Activated CD8-positive, alpha-beta memory T cell treated with anti-CD3 and anti-CD28 coated beads for 48 hours (primary cell): ENCODE measurements around the gene BTRC.

ENCODE experiments used
- DNase-seq, 3 experiments: peaks; one replicate each; pipeline ENCODE4 v3.0.0-alpha.2; 2020; ENCODE audit warnings: low read depth in 2 of 3, low spot score in 2 of 3

BTRC gene

GRCh38 chr10:101564490-101564991 lies 210.6 kb downstream of the BTRC start:
- DNase-seq = no peak

GRCh38 chr10:101565370-101565900 lies 211.5 kb downstream of the BTRC start:
- no peak for DNase-seq

DNA sequence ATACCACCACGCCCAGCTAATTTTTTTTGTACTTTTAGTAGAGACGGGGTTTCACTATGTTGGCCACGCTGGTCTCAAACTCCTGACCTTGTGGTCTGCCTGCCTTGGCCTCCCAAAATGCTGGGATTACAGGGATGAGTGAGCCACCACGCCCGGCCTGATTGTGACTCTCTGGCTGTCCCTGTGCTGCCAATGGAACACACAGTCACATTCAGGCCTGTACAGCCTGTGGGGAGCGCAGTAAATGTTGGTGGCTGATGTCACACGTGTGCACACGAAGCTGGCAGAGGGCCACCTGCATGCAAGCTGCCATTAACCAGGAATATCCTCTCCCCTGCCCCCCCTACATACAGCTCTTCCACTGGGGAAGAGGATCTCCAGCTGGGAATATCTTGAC lies 212.0 kb downstream of the BTRC start:
- DNase-seq = no peak

DNA sequence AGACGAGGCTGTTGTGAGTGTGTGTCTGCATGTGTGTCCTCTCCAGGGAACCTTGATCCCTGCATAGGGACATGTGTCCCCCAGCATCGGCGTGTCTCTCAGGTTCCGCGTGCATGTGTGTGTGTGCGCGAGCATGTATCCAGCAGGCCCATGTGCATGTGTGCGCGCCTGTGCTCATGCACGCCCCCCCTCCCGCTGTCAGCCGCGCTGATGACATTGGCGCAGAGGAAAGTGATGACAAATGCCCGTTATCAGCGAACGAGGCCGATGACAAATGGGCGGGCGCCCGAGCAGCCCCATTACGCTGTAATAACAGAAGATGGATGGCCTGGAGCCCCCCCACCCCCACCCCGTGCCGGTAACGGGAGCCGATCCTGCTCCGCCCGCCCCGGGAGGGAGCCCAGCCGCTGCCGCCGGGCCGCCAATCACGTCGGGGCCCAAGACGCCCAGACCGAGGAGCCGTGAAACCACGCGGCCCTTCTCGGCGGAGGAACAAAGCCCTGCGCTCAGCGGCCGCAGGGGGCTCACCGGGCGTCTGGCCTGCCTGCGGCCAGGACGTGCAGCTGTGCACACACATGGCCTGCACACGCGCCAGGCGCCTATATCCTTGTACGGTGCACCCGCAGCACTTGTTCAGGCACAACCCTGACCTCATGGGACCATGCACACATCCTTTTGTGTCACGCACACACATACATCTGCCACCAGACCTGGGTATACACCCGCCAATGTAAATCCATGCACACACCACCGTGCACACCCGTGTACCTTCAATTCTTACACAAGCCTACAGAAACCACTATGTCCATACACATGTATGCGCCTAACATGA lies 212.6 kb downstream of the BTRC start:
- no peak for DNase-seq

- no peak for DNase-seq
These were observed 213.4 kb downstream of the BTRC start for GRCh38 chr10:101567165-101568006.

GRCh38 chr10:101568054-101568745 lies 214.2 kb downstream of the BTRC start:
- no peak for DNase-seq

- DNase-seq = no peak
These were observed 215.3 kb downstream of the BTRC start for GRCh38 chr10:101569323-101569621.

DNA sequence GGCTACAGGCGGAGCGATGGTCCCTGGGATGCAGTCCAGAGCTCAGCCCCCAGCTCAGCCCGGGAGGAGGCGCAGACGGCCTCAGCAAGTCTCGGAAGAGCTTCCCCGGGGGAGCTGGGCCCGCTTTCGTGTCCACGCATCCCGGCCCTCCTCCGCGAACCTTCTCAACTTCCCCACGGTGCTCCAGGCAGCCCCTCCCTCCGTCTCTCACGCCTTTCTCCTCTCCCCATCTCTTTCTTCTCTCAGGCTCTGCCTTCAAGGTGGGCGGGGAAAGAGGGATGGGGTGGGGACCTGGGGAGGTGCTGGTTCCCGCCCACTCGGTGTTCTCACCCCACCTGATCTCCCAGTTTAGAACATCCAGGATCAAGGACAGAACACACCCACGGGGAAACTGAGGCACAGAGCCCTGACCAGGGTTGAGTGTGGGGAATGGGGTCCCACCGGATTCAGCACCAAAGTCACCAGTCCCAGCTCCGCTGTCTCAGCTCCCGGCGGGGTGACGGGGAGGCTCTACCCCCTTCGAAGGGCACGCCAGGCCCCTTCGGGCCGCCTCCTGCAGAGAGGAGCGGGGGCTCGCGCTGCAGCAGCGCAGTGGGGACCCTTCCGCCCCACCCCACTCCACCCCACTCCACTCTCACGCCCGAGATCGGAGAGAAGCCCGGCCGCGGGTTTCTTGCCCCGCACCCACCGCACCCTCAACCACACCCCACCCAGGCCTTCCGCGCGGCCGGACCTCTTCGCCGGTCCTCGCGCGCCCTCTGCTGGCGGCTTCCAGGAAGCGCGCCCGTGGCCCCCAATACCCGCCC lies 215.9 kb downstream of the BTRC start:
- peak; percentile 66 to 88 (median 84) for DNase-seq

- no peak for DNase-seq
These were observed 216.7 kb downstream of the BTRC start for GRCh38 chr10:101570428-101571270.

- DNase-seq = no peak
These were observed 217.4 kb downstream of the BTRC start for GRCh38 chr10:101571271-101571925.

- no peak for DNase-seq
These were observed 218.2 kb downstream of the BTRC start for GRCh38 chr10:101572126-101572525.

GRCh38 chr10:101572785-101573184 lies 218.8 kb downstream of the BTRC start:
- no peak for DNase-seq

DNA sequence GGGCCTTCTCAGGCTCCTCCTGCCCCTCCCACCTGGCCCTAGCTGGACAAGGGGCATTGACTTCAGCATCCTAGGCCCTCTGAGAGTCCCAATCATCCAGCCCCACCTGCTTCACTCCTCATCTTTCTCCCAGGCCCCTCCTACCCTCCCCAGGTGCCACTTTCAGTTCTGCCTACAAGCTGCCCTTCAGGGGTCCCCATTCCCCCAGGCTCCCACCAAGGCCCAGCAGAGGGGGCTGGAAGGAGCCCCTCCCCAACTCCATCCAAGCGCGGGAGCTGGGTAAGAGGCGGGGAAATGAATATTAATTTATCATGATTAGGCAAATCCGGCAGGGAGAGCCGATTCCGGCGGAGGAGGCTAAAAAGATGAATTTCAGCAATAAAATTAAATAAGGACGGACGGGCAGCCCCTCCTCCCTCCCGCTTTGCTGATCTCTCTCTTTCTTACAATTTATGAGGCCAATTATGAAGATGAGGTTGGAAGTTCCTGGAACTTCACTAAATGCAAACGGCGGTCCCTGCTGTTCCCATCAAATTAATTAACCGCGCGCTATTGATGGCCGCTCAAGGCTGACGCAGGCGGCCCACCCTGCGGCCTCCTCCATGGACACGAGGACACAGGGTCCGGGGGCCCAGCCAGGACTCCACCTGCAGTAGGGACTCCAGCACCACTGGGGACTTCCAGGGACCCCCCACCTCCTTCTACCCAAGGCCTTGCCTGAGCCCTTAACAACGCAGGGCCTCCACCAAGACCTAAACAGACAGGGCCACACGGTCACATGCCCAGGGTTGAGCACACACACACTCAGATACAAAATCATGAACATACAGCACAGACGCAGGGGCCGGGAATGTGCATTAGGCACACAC lies 220.2 kb downstream of the BTRC start:
- DNase-seq = no peak

- DNase-seq = no peak
These were observed 221.1 kb downstream of the BTRC start for GRCh38 chr10:101575091-101575490.

- DNase-seq = no peak
These were observed 221.7 kb downstream of the BTRC start for GRCh38 chr10:101575580-101576210.

- DNase-seq = no peak
These were observed 222.4 kb downstream of the BTRC start for GRCh38 chr10:101576211-101576863.
